NOMO-1 (cell line): ENCODE results near the gene SDK2.

Source experiments
- DNase-seq, 2 experiments: peaks; one replicate each; lab custom pipeline; 2025; ENCODE audit not compliant: unreplicated experiment in 2 of 2; lab: John Stamatoyannopoulos, UW

SDK2 gene

GRCh38 chr17:73588891-73589290, 55.4 kb downstream of the SDK2 start:
- no peak for DNase-seq

- DNase-seq = no peak
Observed at GRCh38 chr17:73588301-73588846, 55.9 kb downstream of the SDK2 start.

GRCh38 chr17:73586921-73587602, 57.2 kb downstream of the SDK2 start:
- no peak for DNase-seq

- no peak for DNase-seq
Observed at GRCh38 chr17:73586275-73586832, 57.9 kb downstream of the SDK2 start.

- no peak for DNase-seq
Observed at GRCh38 chr17:73585583-73585982, 58.7 kb downstream of the SDK2 start.

GRCh38 chr17:73584987-73585386, 59.3 kb downstream of the SDK2 start:
- no peak for DNase-seq

GRCh38 chr17:73584049-73584448, 60.2 kb downstream of the SDK2 start:
- no peak for DNase-seq

- DNase-seq = no peak
Observed at GRCh38 chr17:73582821-73583220, 61.4 kb downstream of the SDK2 start.

- DNase-seq = no peak
Observed at GRCh38 chr17:73582359-73582758, 61.9 kb downstream of the SDK2 start.

GRCh38 chr17:73581379-73581778, 62.9 kb downstream of the SDK2 start:
- DNase-seq = no peak

- DNase-seq = no peak
Observed at GRCh38 chr17:73580073-73580710, 64.1 kb downstream of the SDK2 start.

GRCh38 chr17:73576556-73577098, 67.6 kb downstream of the SDK2 start:
- DNase-seq = no peak

GRCh38 chr17:73575470-73576221, 68.6 kb downstream of the SDK2 start:
- no peak for DNase-seq

GRCh38 chr17:73571511-73572130, 72.6 kb downstream of the SDK2 start:
- DNase-seq = no peak

- no peak for DNase-seq
Observed at GRCh38 chr17:73569762-73570319, 74.4 kb downstream of the SDK2 start.

GRCh38 chr17:73568934-73569333, 75.3 kb downstream of the SDK2 start:
- no peak for DNase-seq

GRCh38 chr17:73566905-73567782, 77.1 kb downstream of the SDK2 start:
- DNase-seq = no peak

GRCh38 chr17:73564843-73565242, 79.4 kb downstream of the SDK2 start:
- no peak for DNase-seq

- no peak for DNase-seq
Observed at GRCh38 chr17:73562896-73563295, 81.3 kb downstream of the SDK2 start.
